ENCODE measurements around the gene BPGM. TPM values are rescaled to one million over a fixed set of nuclear protein-coding genes. Genes with fewer than 3 reads are reported as not detected.

The BPGM gene
- total and polyA plus RNA-seq, 9 of the 15 experiments (the other 6 are each of a cell fraction or from before 2014, with no cell fraction given) = 14.1 to 46.1 (median 21.2) TPM

DNA sequence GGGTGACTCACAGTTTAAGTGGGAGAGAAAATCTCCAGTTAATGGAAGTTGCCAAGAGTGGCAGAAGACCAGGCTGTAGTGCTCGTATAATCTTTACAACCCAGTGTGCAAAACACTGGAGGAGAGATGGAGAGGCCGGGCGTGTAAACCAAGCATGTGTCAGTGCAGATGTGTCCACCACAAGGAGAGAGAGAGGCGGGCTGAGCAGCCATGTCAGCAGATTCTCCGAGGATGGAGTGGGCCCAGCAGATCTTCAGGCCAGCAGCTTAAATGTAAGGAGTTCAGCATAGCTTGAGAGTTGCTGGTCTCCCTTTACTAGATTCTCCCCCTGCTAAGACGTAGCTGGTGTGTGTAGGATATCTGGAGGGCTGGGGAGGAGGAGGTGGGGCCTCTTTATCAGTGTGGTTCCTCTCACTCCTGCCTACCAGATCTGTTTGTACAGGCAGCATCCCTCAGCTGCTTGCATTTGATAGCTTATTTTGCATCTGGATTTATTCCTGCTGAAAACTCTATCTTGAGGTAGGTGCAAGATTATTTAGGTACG is 13.7 kb downstream of the BPGM start (continued):
- TF ChIP-seq, protein P1, sequence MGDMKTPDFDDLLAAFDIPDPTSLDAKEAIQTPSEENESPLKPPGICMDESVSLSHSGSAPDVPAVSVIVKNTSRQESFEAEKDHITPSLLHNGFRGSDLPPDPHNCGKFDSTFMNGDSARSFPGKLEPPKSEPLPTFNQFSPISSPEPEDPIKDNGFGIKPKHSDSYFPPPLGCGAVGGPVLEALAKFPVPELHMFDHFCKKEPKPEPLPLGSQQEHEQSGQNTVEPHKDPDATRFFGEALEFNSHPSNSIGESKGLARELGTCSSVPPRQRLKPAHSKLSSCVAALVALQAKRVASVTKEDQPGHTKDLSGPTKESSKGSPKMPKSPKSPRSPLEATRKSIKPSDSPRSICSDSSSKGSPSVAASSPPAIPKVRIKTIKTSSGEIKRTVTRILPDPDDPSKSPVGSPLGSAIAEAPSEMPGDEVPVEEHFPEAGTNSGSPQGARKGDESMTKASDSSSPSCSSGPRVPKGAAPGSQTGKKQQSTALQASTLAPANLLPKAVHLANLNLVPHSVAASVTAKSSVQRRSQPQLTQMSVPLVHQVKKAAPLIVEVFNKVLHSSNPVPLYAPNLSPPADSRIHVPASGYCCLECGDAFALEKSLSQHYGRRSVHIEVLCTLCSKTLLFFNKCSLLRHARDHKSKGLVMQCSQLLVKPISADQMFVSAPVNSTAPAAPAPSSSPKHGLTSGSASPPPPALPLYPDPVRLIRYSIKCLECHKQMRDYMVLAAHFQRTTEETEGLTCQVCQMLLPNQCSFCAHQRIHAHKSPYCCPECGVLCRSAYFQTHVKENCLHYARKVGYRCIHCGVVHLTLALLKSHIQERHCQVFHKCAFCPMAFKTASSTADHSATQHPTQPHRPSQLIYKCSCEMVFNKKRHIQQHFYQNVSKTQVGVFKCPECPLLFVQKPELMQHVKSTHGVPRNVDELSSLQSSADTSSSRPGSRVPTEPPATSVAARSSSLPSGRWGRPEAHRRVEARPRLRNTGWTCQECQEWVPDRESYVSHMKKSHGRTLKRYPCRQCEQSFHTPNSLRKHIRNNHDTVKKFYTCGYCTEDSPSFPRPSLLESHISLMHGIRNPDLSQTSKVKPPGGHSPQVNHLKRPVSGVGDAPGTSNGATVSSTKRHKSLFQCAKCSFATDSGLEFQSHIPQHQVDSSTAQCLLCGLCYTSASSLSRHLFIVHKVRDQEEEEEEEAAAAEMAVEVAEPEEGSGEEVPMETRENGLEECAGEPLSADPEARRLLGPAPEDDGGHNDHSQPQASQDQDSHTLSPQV (IDR thresholded peaks at IDR 0.05) = 0 out of 2 replicates have a peak, but pooled peaks have one; percentile 45
- TF ChIP-seq, protein P2, sequence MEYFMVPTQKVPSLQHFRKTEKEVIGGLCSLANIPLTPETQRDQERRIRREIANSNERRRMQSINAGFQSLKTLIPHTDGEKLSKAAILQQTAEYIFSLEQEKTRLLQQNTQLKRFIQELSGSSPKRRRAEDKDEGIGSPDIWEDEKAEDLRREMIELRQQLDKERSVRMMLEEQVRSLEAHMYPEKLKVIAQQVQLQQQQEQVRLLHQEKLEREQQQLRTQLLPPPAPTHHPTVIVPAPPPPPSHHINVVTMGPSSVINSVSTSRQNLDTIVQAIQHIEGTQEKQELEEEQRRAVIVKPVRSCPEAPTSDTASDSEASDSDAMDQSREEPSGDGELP (CRISPR knock-in tag; IDR thresholded peaks at IDR 0.05; ENCODE audit: borderline replicate concordance) = peak; percentile 42; the same call in 1 of the 2 replicates
- TF ChIP-seq SMARCC2 (IDR thresholded peaks at IDR 0.05; ENCODE audit: low read depth) (peak; percentile 40; the same call in 1 of the 2 replicates), ELF1 (tag; IDR thresholded peaks at IDR 0.05) (no peak), HDAC6 (IDR thresholded peaks at IDR 0.05; ENCODE audit: low read depth, low read length) (no peak), ETV5 (CRISPR knock-in tag; IDR thresholded peaks at IDR 0.05; ENCODE audit: low read depth) (no peak), JUNB (CRISPR knock-in tag; conservative IDR thresholded peaks at IDR 0.05) (no peak), CTBP1 (IDR thresholded peaks at IDR 0.05; ENCODE audit: borderline replicate concordance) (peak; percentile 73; the same call in 1 of the 2 replicates), PHF20 (IDR thresholded peaks at IDR 0.05; ENCODE audit: partially characterized antibody) (no peak), PURB (CRISPR knock-in tag; IDR thresholded peaks at IDR 0.05; ENCODE audit: low read depth) (no peak), RUNX1 (IDR thresholded peaks at IDR 0.05; ENCODE audit: low read depth) (no peak), ZKSCAN3 (CRISPR knock-in tag; IDR thresholded peaks at IDR 0.05) (no peak), ZC3H8 (IDR thresholded peaks at IDR 0.05) (no peak), HDAC8 (tag; IDR thresholded peaks at IDR 0.05) (no peak), ZEB2 (IDR thresholded peaks at IDR 0.05) (0 out of 2 replicates have a peak, but pooled peaks have one; percentile 40), ZFP36 (IDR thresholded peaks at IDR 0.05; ENCODE audit: low read depth, low read length, partially characterized antibody) (peak; percentile 25), HMGN3 (IDR thresholded peaks at IDR 0.05; ENCODE audit: borderline replicate concordance, extremely low read depth, insufficient read length, low read depth, low read length) (no peak)
- TF ChIP-seq, protein P3, sequence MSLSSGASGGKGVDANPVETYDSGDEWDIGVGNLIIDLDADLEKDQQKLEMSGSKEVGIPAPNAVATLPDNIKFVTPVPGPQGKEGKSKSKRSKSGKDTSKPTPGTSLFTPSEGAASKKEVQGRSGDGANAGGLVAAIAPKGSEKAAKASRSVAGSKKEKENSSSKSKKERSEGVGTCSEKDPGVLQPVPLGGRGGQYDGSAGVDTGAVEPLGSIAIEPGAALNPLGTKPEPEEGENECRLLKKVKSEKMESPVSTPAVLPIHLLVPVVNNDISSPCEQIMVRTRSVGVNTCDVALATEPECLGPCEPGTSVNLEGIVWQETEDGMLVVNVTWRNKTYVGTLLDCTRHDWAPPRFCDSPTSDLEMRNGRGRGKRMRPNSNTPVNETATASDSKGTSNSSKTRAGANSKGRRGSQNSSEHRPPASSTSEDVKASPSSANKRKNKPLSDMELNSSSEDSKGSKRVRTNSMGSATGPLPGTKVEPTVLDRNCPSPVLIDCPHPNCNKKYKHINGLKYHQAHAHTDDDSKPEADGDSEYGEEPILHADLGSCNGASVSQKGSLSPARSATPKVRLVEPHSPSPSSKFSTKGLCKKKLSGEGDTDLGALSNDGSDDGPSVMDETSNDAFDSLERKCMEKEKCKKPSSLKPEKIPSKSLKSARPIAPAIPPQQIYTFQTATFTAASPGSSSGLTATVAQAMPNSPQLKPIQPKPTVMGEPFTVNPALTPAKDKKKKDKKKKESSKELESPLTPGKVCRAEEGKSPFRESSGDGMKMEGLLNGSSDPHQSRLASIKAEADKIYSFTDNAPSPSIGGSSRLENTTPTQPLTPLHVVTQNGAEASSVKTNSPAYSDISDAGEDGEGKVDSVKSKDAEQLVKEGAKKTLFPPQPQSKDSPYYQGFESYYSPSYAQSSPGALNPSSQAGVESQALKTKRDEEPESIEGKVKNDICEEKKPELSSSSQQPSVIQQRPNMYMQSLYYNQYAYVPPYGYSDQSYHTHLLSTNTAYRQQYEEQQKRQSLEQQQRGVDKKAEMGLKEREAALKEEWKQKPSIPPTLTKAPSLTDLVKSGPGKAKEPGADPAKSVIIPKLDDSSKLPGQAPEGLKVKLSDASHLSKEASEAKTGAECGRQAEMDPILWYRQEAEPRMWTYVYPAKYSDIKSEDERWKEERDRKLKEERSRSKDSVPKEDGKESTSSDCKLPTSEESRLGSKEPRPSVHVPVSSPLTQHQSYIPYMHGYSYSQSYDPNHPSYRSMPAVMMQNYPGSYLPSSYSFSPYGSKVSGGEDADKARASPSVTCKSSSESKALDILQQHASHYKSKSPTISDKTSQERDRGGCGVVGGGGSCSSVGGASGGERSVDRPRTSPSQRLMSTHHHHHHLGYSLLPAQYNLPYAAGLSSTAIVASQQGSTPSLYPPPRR (CRISPR knock-in tag; IDR thresholded peaks at IDR 0.05; ENCODE audit: borderline replicate concordance) = no peak

All from K562 (cell line).